Measurements from ENCODE around the gene DCAF11.

- TF ChIP-seq POLR2A (IDR thresholded peaks at IDR 0.05; ENCODE audit: low read length) = peak; percentile 83
- TF ChIP-seq GATA1 (IDR thresholded peaks at IDR 0.05; ENCODE audit: low read depth, low read length) = no peak
These were observed at the start of gene DCAF11, which contains the start of gene NRL for GRCh38 chr14:24114532-24115421.

All from erythroblast (primary cell).